ENCODE data around the gene TMEM167B. TPM values are rescaled to one million over a fixed set of nuclear protein-coding genes. Genes with fewer than 3 reads are reported as not detected.
"Not testable (repeated sequence)": the region's sequence is repeated elsewhere in the genome, so short reads cannot be mapped to it uniquely, and the experiment has no call there.

Gene TMEM167B
- polyA plus RNA-seq, 1 of the 3 experiments (the other 2 are of a cell fraction), result 12.7 TPM

- Histone ChIP-seq H3K27ac (ENCODE audit: low read depth in 2 of 2, low read length in 1 of 2) (no peak overlapping the region), H3F3A (replicated peaks; ENCODE audit: insufficient read depth) (peaks cover 4% of the 10 kb centered on the region), H3K79me2 (ENCODE audit: insufficient read depth) (no peaks in the 10 kb centered on the region), H3K27me3 (ENCODE audit: insufficient read depth) (no peaks in the 10 kb centered on the region), H3K36me3 (replicated peaks in 1 of 2; ENCODE audit: control insufficient read depth in 1 of 2, insufficient read depth in 2 of 2, low read length in 1 of 2) (no peaks in the 10 kb centered on the region), H3K9me2 (no peaks in the 10 kb centered on the region), H3K4me3 (ENCODE audit: low read depth in 2 of 2, low read length in 1 of 2) (no peak overlapping the region), H3K4me1 (ENCODE audit: control insufficient read depth in 1 of 2, insufficient read depth in 2 of 2, low read depth in 1 of 2, low read length in 1 of 2) (no peaks in the 10 kb centered on the region), H3K9me3 (no peaks in the 10 kb centered on the region), H3K4me2 (no peak overlapping the region), H2AFZ (ENCODE audit: low read depth) (no peak overlapping the region), H4K20me1 (ENCODE audit: insufficient read depth) (no peaks in the 10 kb centered on the region), H3K9ac (no peak overlapping the region)
- no peak for DNase-seq
- CTCF ChIA-PET, result interaction anchor here (1.3 kb wide), 1 partner anchor 28 kb away, joined by 7 read pairs; a partner anchor contains a TSS
- no peak for TF ChIP-seq JUND (IDR thresholded peaks at IDR 0.05)
- no peak for TF ChIP-seq FOXJ3 (CRISPR knock-in tag; IDR thresholded peaks at IDR 0.05)
- TF ChIP-seq RXRA (IDR thresholded peaks at IDR 0.05; ENCODE audit: borderline replicate concordance, low read depth), result no peak
- no peak for TF ChIP-seq RFX5 (IDR thresholded peaks at IDR 0.05; ENCODE audit: low read length)
- POLR2A ChIA-PET, result interaction anchor here (0.6 kb wide), 1 partner anchor 22 kb away, joined by 3 read pairs; no protein-coding TSS in a partner anchor
- 71% methylated on average over 3 of the region's 3 CpGs for WGBS (ENCODE audit: low lambda C conversion rate)
Observed at GRCh38 chr1:109140392-109140791, 49.8 kb downstream of the TMEM167B start.

GRCh38 chr1:109142260-109142659, 51.7 kb downstream of the TMEM167B start:
- H2AFZ ChIP-seq (ENCODE audit: low read depth), result no peak overlapping the region
- ChIA-PET CTCF (interaction anchor here (1.1 kb wide), 1 partner anchor 30 kb away, joined by 5 read pairs; a partner anchor contains a TSS), POLR2A (no interaction called here)
- H4K20me1 ChIP-seq (ENCODE audit: insufficient read depth), result no peaks in the 10 kb centered on the region
- H3K9me3 ChIP-seq, result no peaks in the 10 kb centered on the region
- TF ChIP-seq CHD2 (IDR thresholded peaks at IDR 0.05; ENCODE audit: low read length, partially characterized antibody) (no peak), TCF12 (IDR thresholded peaks at IDR 0.05) (no peak), FOXM1 (IDR thresholded peaks at IDR 0.05; ENCODE audit: low read depth) (no peak), YY1 (IDR thresholded peaks at IDR 0.05; ENCODE audit: low read depth) (no peak), MAX (IDR thresholded peaks at IDR 0.05; ENCODE audit: low read depth) (no peak), MEF2A (IDR thresholded peaks at IDR 0.05; ENCODE audit: borderline replicate concordance, low read depth) (no peak), NRF1 (IDR thresholded peaks at IDR 0.05; ENCODE audit: low read depth, low read length) (no peak), FOSL2 (IDR thresholded peaks at IDR 0.05; ENCODE audit: borderline replicate concordance, low read depth) (no peak), RCOR1 (IDR thresholded peaks at IDR 0.05; ENCODE audit: low read length) (no peak), PBX3 (IDR thresholded peaks at IDR 0.05) (no peak), SIN3A (IDR thresholded peaks at IDR 0.05; ENCODE audit: borderline replicate concordance, low read depth, low read length) (no peak), CTCF (IDR thresholded peaks at IDR 0.05) (no peak), POLR2AphosphoS5 (IDR thresholded peaks at IDR 0.05; ENCODE audit: low read depth, low read length) (no peak), TAF1 (IDR thresholded peaks at IDR 0.05; ENCODE audit: borderline replicate concordance, low read depth, low read length) (no peak), USF2 (IDR thresholded peaks at IDR 0.05; ENCODE audit: borderline replicate concordance, low read depth, low read length) (no peak)
- TF ChIP-seq, protein P1, sequence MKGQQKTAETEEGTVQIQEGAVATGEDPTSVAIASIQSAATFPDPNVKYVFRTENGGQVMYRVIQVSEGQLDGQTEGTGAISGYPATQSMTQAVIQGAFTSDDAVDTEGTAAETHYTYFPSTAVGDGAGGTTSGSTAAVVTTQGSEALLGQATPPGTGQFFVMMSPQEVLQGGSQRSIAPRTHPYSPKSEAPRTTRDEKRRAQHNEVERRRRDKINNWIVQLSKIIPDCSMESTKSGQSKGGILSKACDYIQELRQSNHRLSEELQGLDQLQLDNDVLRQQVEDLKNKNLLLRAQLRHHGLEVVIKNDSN (IDR thresholded peaks at IDR 0.05; ENCODE audit: borderline replicate concordance, low read depth), result no peak
- peaks cover 4% of the 10 kb centered on the region for H3F3A ChIP-seq (replicated peaks; ENCODE audit: insufficient read depth)
- no peaks in the 10 kb centered on the region for H3K36me3 ChIP-seq (replicated peaks in 1 of 2; ENCODE audit: control insufficient read depth in 1 of 2, insufficient read depth in 2 of 2, low read length in 1 of 2)
- H3K4me2 ChIP-seq, result no peak overlapping the region
- no peak overlapping the region for H3K9ac ChIP-seq
- WGBS (ENCODE audit: low lambda C conversion rate), result 89% methylated on average over 5 of the region's 5 CpGs
- H3K79me2 ChIP-seq (ENCODE audit: insufficient read depth), result no peaks in the 10 kb centered on the region
- H3K9me2 ChIP-seq, result no peaks in the 10 kb centered on the region
- no peak overlapping the region for H3K27ac ChIP-seq (ENCODE audit: low read depth in 2 of 2, low read length in 1 of 2)
- no peaks in the 10 kb centered on the region for H3K27me3 ChIP-seq (ENCODE audit: insufficient read depth)
- H3K4me1 ChIP-seq (ENCODE audit: control insufficient read depth in 1 of 2, insufficient read depth in 2 of 2, low read depth in 1 of 2, low read length in 1 of 2), result no peaks in the 10 kb centered on the region
- DNase-seq, result no peak
- H3K4me3 ChIP-seq (ENCODE audit: low read depth in 2 of 2, low read length in 1 of 2), result no peak overlapping the region

- H3K4me2 ChIP-seq; H3K9ac ChIP-seq; H3K9me2 ChIP-seq; POLR2A ChIA-PET; H3K27ac ChIP-seq (ENCODE audit: low read depth in 2 of 2, low read length in 1 of 2); DNase-seq; H4K20me1 ChIP-seq (ENCODE audit: insufficient read depth); H3F3A ChIP-seq (replicated peaks; ENCODE audit: insufficient read depth); H3K4me3 ChIP-seq (ENCODE audit: low read depth in 2 of 2, low read length in 1 of 2); H3K79me2 ChIP-seq (ENCODE audit: insufficient read depth); H3K36me3 ChIP-seq (replicated peaks in 1 of 2; ENCODE audit: control insufficient read depth in 1 of 2, insufficient read depth in 2 of 2, low read length in 1 of 2); H3K4me1 ChIP-seq (ENCODE audit: control insufficient read depth in 1 of 2, insufficient read depth in 2 of 2, low read depth in 1 of 2, low read length in 1 of 2); H3K27me3 ChIP-seq (ENCODE audit: insufficient read depth); H3K9me3 ChIP-seq; H2AFZ ChIP-seq (ENCODE audit: low read depth): not testable (repeated sequence)
- WGBS (ENCODE audit: low lambda C conversion rate), result 81% methylated on average over 6 of the region's 6 CpGs
- CTCF ChIA-PET, result interaction anchor here (1.1 kb wide), 1 partner anchor 30 kb away, joined by 5 read pairs; a partner anchor contains a TSS
Observed at GRCh38 chr1:109142725-109143124, 52.2 kb downstream of the TMEM167B start.

Data from SK-N-SH (cell line).